ENCODE measurements around the gene IP6K2.

DNA sequence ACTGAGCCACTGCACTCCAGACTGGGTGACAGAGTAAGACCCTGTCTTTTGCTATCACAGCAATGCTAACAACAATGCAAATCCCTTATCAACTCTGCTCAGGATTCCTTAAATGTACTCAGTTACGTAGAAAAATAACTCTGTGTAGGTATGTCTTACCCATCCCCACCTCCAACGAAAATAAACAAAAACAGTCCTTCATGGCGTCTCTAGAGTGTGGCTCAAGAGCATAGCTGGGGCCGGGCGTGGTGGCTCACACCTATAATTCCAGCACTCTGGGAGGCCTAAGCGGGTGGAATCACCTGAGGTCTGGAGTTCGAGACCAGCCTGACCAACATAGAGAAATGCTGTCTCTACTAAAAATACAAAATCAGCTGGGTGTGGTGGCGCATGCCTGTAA, 18.1 kb downstream of the IP6K2 start:
- TF ChIP-seq POLR2A (IDR thresholded peaks at IDR 0.05; ENCODE audit: low read length): no peak
- no peak for TF ChIP-seq GATA1 (IDR thresholded peaks at IDR 0.05; ENCODE audit: low read depth, low read length)

All from erythroblast (primary cell).